ENCODE data around the gene BABAM1. TPM values are rescaled to one million over a fixed set of nuclear protein-coding genes. Genes with fewer than 3 reads are reported as not detected.

Gene BABAM1
- total RNA-seq, 3 donors from 2014 or later (not counting 1 experiment from before 2014, with no cell fraction given) = 106 to 127 (median 106) TPM

- 41% methylated on average over 15 of the region's 15 CpGs for WGBS (ENCODE audit: insufficient coverage)
- H3K27me3 Mint-ChIP-seq (ENCODE audit: low read depth in 2 of 2) = peaks cover 0 to 3% of the 10 kb centered on the region in 2 donors
- no peaks in the 10 kb centered on the region for H3K27me3 ChIP-seq (ENCODE audit: control insufficient read depth, insufficient read depth, low read length)
- H3K27ac ChIP-seq (ENCODE audit: low read length) = no peak overlapping the region
- no peaks in the 10 kb centered on the region for H3K9me3 Mint-ChIP-seq
- H3K4me1 ChIP-seq (ENCODE audit: control insufficient read depth, insufficient read depth, low read length) = peaks cover 6% of the 10 kb centered on the region
- TF ChIP-seq CTCF (IDR thresholded peaks at IDR 0.05) = peak; percentile 85
- H3K27ac Mint-ChIP-seq = no peak overlapping the region
- no peaks in the 10 kb centered on the region for H3K36me3 ChIP-seq (ENCODE audit: control insufficient read depth, insufficient read depth, low read length)
- ATAC-seq (peak; percentile 95 to 100 (median 100)), DNase-seq (peak; percentile 81 to 95)
- H3K36me3 Mint-ChIP-seq = no peaks in the 10 kb centered on the region
- H3K4me3 ChIP-seq (ENCODE audit: low read length) = no peak overlapping the region
- intact Hi-C loops (cut with micrococcal nuclease) = no loop called here
- H3K4me3 Mint-ChIP-seq = no peak overlapping the region
- H3K9me3 ChIP-seq (ENCODE audit: control insufficient read depth, insufficient read depth, low read length) = no peaks in the 10 kb centered on the region
- peaks cover 6% of the 10 kb centered on the region in 2 donors for H3K4me1 Mint-ChIP-seq
Observed at GRCh38 chr19:17260842-17261325, 6.4 kb upstream of the BABAM1 start.

GRCh38 chr19:17262557-17262956 is 4.7 kb upstream of the BABAM1 start:
- no peak for DNase-seq
- Histone ChIP-seq H3K4me3 (ENCODE audit: low read length) (no peak overlapping the region), H3K27me3 (ENCODE audit: control insufficient read depth, insufficient read depth, low read length) (no peaks in the 10 kb centered on the region), H3K4me1 (ENCODE audit: control insufficient read depth, insufficient read depth, low read length) (peaks cover 16% of the 10 kb centered on the region), H3K27ac (ENCODE audit: low read length) (no peak overlapping the region), H3K36me3 (ENCODE audit: control insufficient read depth, insufficient read depth, low read length) (no peaks in the 10 kb centered on the region), H3K9me3 (ENCODE audit: control insufficient read depth, insufficient read depth, low read length) (no peaks in the 10 kb centered on the region)
- H3K36me3 Mint-ChIP-seq = no peaks in the 10 kb centered on the region
- H3K27ac Mint-ChIP-seq = no peak overlapping the region
- 92% methylated on average over 16 of the region's 16 CpGs for WGBS (ENCODE audit: insufficient coverage)
- ATAC-seq = no peak
- intact Hi-C loops (cut with micrococcal nuclease) = no loop called here
- H3K4me3 Mint-ChIP-seq = no peak overlapping the region
- peaks cover 15 to 16% of the 10 kb centered on the region in 2 donors for H3K4me1 Mint-ChIP-seq
- peaks cover 0 to 3% of the 10 kb centered on the region in 2 donors for H3K27me3 Mint-ChIP-seq (ENCODE audit: low read depth in 2 of 2)
- H3K9me3 Mint-ChIP-seq = no peaks in the 10 kb centered on the region
- TF ChIP-seq CTCF (IDR thresholded peaks at IDR 0.05) = no peak

GRCh38 chr19:17263712-17264640 is 3.3 kb upstream of the BABAM1 start:
- Histone ChIP-seq H3K27ac (ENCODE audit: low read length) (no peak overlapping the region), H3K9me3 (ENCODE audit: control insufficient read depth, insufficient read depth, low read length) (no peaks in the 10 kb centered on the region), H3K4me1 (ENCODE audit: control insufficient read depth, insufficient read depth, low read length) (peaks cover 27% of the 10 kb centered on the region), H3K4me3 (ENCODE audit: low read length) (no peak overlapping the region), H3K36me3 (ENCODE audit: control insufficient read depth, insufficient read depth, low read length) (no peaks in the 10 kb centered on the region), H3K27me3 (ENCODE audit: control insufficient read depth, insufficient read depth, low read length) (no peaks in the 10 kb centered on the region)
- Mint-ChIP-seq H3K4me3 (no peak overlapping the region), H3K27ac (no peak overlapping the region), H3K36me3 (no peaks in the 10 kb centered on the region), H3K9me3 (no peaks in the 10 kb centered on the region), H3K27me3 (ENCODE audit: low read depth in 2 of 2) (peaks cover 0 to 3% of the 10 kb centered on the region in 2 donors), H3K4me1 (peaks cover 21 to 22% of the 10 kb centered on the region in 2 donors)
- 93% methylated on average over 23 of the region's 23 CpGs for WGBS (ENCODE audit: insufficient coverage)
- DNase-seq (no peak), ATAC-seq (no peak)
- intact Hi-C loops (cut with micrococcal nuclease) = no loop called here
- no peak for TF ChIP-seq CTCF (IDR thresholded peaks at IDR 0.05)
